C4-2B (cell line): ENCODE results near the gene C6orf15.

Experiments
- H3K27ac ChIP-seq: fragments of 450-650 bp; 2 replicates; pipeline ENCODE4 v1.5.1; 2017
- ZFX ChIP-seq: fragments of 450-650 bp; IDR thresholded peaks from 2 replicates; pipeline ENCODE4 v1.6.1; 2017
- TF ChIP-seq, protein P1 (sequence below): fragments of 450-650 bp; conservative IDR thresholded peaks from 2 replicates; pipeline ENCODE4 v1.5.1; 2017; ENCODE audit warnings: mild to moderate bottlenecking

Gene C6orf15

DNA sequence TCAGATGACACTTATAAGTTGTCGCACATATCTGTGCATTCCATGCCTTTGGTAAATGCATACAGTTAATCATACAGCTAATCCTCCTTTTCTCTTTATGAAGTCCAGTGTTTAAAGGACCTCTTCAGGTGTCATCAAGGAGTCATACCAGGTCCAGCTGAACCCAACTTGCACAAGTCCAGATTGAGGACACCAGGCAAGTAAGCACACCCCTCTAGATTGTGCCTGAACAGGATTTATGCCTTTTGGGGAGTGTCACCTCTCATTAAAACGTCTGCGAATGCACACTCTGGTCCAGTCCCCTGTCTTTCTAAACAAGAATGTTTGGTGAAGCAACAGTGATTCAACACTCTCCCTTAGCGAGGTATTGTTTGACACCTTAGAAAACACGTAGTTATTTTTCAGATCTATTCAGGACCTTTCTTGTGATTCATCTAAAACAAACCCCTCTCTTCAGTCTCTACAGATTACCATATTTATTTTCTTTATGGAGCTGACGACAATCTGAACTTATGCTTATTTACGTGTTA lies 48.4 kb downstream of the C6orf15 start:
- H3K27ac ChIP-seq, result no peak overlapping the region
- TF ChIP-seq, protein P1, sequence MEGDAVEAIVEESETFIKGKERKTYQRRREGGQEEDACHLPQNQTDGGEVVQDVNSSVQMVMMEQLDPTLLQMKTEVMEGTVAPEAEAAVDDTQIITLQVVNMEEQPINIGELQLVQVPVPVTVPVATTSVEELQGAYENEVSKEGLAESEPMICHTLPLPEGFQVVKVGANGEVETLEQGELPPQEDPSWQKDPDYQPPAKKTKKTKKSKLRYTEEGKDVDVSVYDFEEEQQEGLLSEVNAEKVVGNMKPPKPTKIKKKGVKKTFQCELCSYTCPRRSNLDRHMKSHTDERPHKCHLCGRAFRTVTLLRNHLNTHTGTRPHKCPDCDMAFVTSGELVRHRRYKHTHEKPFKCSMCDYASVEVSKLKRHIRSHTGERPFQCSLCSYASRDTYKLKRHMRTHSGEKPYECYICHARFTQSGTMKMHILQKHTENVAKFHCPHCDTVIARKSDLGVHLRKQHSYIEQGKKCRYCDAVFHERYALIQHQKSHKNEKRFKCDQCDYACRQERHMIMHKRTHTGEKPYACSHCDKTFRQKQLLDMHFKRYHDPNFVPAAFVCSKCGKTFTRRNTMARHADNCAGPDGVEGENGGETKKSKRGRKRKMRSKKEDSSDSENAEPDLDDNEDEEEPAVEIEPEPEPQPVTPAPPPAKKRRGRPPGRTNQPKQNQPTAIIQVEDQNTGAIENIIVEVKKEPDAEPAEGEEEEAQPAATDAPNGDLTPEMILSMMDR, result no peak
- TF ChIP-seq ZFX, result no peak
